Occipital lobe (tissue), 3 donors: Measurements from ENCODE around the gene FAM131A. TPM values are rescaled to one million over a fixed set of nuclear protein-coding genes. Genes with fewer than 3 reads are reported as not detected.

Experiments
- DNase-seq: peaks from one replicate; lab custom pipeline; 2025; lab: John Stamatoyannopoulos, UW
- small RNA-seq: library from RNA; depleted of rRNA; stranded (forward); fragments of <200 nt; gene quantifications from one replicate; pipeline ENCODE3, GENCODE V24; 2014
- total RNA-seq: library from RNA; depleted of rRNA; stranded (reverse); fragments of >200 nt; gene quantifications from one replicate; pipeline ENCODE4 v1.2.3, GENCODE V29; 2014

Gene FAM131A
- total RNA-seq, 1 donor from 2014 or later, result 61.6 TPM

GRCh38 chr3:184391266-184391665, 53.9 kb downstream of the FAM131A start:
- no peak for DNase-seq

- no peak for DNase-seq
Measured at GRCh38 chr3:184395320-184395660, 57.9 kb downstream of the FAM131A start.

Small RNA genes within 50 kb of the gene (small RNA-seq; reads per million reads assigned to genes)
- gene SNORD66, result 316 reads per million, percentile 97 among the genes with 10 or more reads in this experiment

Other genes starting within 250 kb of the FAM131A start
- not detected for gene HTR3E, start 240.5 kb upstream of the FAM131A start, total RNA-seq
- 45.5 TPM for gene EIF2B5, start 202.2 kb upstream of the FAM131A start, total RNA-seq
- gene DVL3, start 182.2 kb upstream of the FAM131A start, total RNA-seq, result 30.9 TPM
- 263 TPM for gene AP2M1, start 162.7 kb upstream of the FAM131A start, total RNA-seq
- gene ABCF3, start 151.4 kb upstream of the FAM131A start, total RNA-seq, result 41.2 TPM
- gene VWA5B2, start 108.0 kb upstream of the FAM131A start, total RNA-seq, result 0.31 TPM
- 10.6 TPM for gene ALG3, start 88.6 kb upstream of the FAM131A start, total RNA-seq
- gene EEF1AKMT4, start 87.9 kb upstream of the FAM131A start, total RNA-seq, result 0.94 TPM
- gene CAMK2N2, start 76.0 kb upstream of the FAM131A start, total RNA-seq, result 3.4 TPM
- gene ECE2, start 61.6 kb upstream of the FAM131A start, total RNA-seq, result 2.2 TPM
- 244 TPM for gene PSMD2, start 38.4 kb upstream of the FAM131A start, total RNA-seq
- 77.8 TPM for gene EIF4G1, start 23.0 kb upstream of the FAM131A start, total RNA-seq
- 8.4 TPM for gene CLCN2, start 24.0 kb downstream of the FAM131A start, total RNA-seq
- 27.6 TPM for gene POLR2H, start 24.1 kb downstream of the FAM131A start, total RNA-seq
- gene THPO, start 40.6 kb downstream of the FAM131A start, total RNA-seq, result not detected
- 11.4 TPM for gene CHRD, start 42.5 kb downstream of the FAM131A start, total RNA-seq
- 3.9 TPM for gene EPHB3, start 224.2 kb downstream of the FAM131A start, total RNA-seq